Left ventricle myocardium inferior (tissue), 1 donor: ENCODE results near the gene KANK4. TPM values are rescaled to one million over a fixed set of nuclear protein-coding genes. Genes with fewer than 3 reads are reported as not detected.

ENCODE experiments used
- DNase-seq: peaks from one replicate; pipeline ENCODE4 v3.0.0-alpha.2; 2020
- H3K27ac ChIP-seq: fragments of 200-600 bp; replicated peaks from 2 replicates; pipeline ENCODE4 v1.8.0; 2021
- H3K27me3 ChIP-seq: fragments of 200-600 bp; 2 replicates; pipeline ENCODE4 v1.8.0; 2021; ENCODE audit warnings: low read depth
- H3K36me3 ChIP-seq: fragments of 200-600 bp; 2 replicates; pipeline ENCODE4 v1.8.0; 2021
- H3K4me1 ChIP-seq: fragments of 200-600 bp; 2 replicates; pipeline ENCODE4 v1.8.0; 2021
- H3K4me3 ChIP-seq: fragments of 200-600 bp; 2 replicates; pipeline ENCODE4 v1.8.0; 2021; ENCODE audit warnings: mild to moderate bottlenecking, moderate library complexity
- H3K9me3 ChIP-seq: fragments of 200-600 bp; replicated peaks from 2 replicates; pipeline ENCODE4 v1.8.0; 2021
- CTCF ChIP-seq: fragments of 200-600 bp; IDR thresholded peaks from 2 replicates; pipeline ENCODE4 v1.8.0; 2021; ENCODE audit warnings: antibody characterized with exemption, mild to moderate bottlenecking, borderline replicate concordance
- intact Hi-C: fragments of 100-400 bp; cut with micrococcal nuclease; formaldehyde crosslinking; loops from one replicate; pipeline ENCODE4 v1.11.0; 2022
- total RNA-seq: library from RNA; stranded (reverse); fragmentation: NEBNext Ultra II Directional; extraction: Animal tissue kit (Norgen Biotek cat#: 25700); gene quantifications from one replicate; pipeline ENCODE4 v1.2.1, GENCODE V29; 2021
- donor health status: DM: no; HTN: yes; CAD: no; lungs with severe emphysema.

The KANK4 gene
- total RNA-seq, 1 donor from 2014 or later, result 0.11 TPM

- intact Hi-C loops, result no loop called here
Observed at GRCh38 chr1:62295921-62296491, 23.2 kb downstream of the KANK4 start.

GRCh38 chr1:62294261-62294660 is 25.0 kb downstream of the KANK4 start:
- Histone ChIP-seq H3K36me3 (no peaks in the 10 kb centered on the region), H3K9me3 (no peaks in the 10 kb centered on the region), H3K4me1 (peaks cover 15% of the 10 kb centered on the region), H3K27me3 (peaks cover 16% of the 10 kb centered on the region), H3K27ac (no peak overlapping the region), H3K4me3 (no peak overlapping the region)
- intact Hi-C loops, result no loop called here
- no peak for DNase-seq
- TF ChIP-seq CTCF, result no peak

More at GRCh38 chr1:62295921-62296491, 23.2 kb downstream of the KANK4 start:
- H3K4me3 ChIP-seq, result no peak overlapping the region
- no peaks in the 10 kb centered on the region for H3K9me3 ChIP-seq
- no peak overlapping the region for H3K27ac ChIP-seq
- H3K27me3 ChIP-seq, result peaks cover 7% of the 10 kb centered on the region
- H3K4me1 ChIP-seq, result peaks cover 15% of the 10 kb centered on the region
- DNase-seq, result no peak
- no peaks in the 10 kb centered on the region for H3K36me3 ChIP-seq
- TF ChIP-seq CTCF, result no peak

- H3K4me3 ChIP-seq, result no peak overlapping the region
- peaks cover 14% of the 10 kb centered on the region for H3K4me1 ChIP-seq
- no peak for DNase-seq
- no peak for TF ChIP-seq CTCF
- no peaks in the 10 kb centered on the region for H3K9me3 ChIP-seq
- no peak overlapping the region for H3K27ac ChIP-seq
- peaks cover 62% of the 10 kb centered on the region for H3K27me3 ChIP-seq
- intact Hi-C loops, result no loop called here
- no peaks in the 10 kb centered on the region for H3K36me3 ChIP-seq
Observed at GRCh38 chr1:62288662-62289061, 30.6 kb downstream of the KANK4 start.

GRCh38 chr1:62288224-62288623 is 31.0 kb downstream of the KANK4 start:
- intact Hi-C loops, result no loop called here
- H3K27ac ChIP-seq, result no peak overlapping the region
- no peak for DNase-seq
- H3K27me3 ChIP-seq, result peaks cover 65% of the 10 kb centered on the region
- no peaks in the 10 kb centered on the region for H3K36me3 ChIP-seq
- no peaks in the 10 kb centered on the region for H3K9me3 ChIP-seq
- peaks cover 14% of the 10 kb centered on the region for H3K4me1 ChIP-seq
- no peak overlapping the region for H3K4me3 ChIP-seq
- TF ChIP-seq CTCF, result no peak

- Histone ChIP-seq H3K9me3 (no peaks in the 10 kb centered on the region), H3K36me3 (no peaks in the 10 kb centered on the region), H3K27me3 (peaks cover 73% of the 10 kb centered on the region), H3K27ac (no peak overlapping the region), H3K4me3 (peak overlapping the region; percentile 32), H3K4me1 (peaks cover 14% of the 10 kb centered on the region)
- no peak for TF ChIP-seq CTCF
- DNase-seq, result no peak
- intact Hi-C loops, result no loop called here
Observed at GRCh38 chr1:62286786-62287224, 32.4 kb downstream of the KANK4 start.
